Ishikawa (cell line): Measurements from ENCODE around the gene EMX1.

Experiments
- CEBPB ChIP-seq: IDR thresholded peaks from 2 replicates; pipeline ENCODE4 v1.6.1; 2012
- CREB1 ChIP-seq: IDR thresholded peaks from 2 replicates; pipeline ENCODE4 v1.6.1; 2012; ENCODE audit warnings: low read depth
- EGR1 ChIP-seq: IDR thresholded peaks from 2 replicates; pipeline ENCODE4 v1.6.1; 2012
- EP300 ChIP-seq: IDR thresholded peaks from 2 replicates; pipeline ENCODE4 v1.6.1; 2012; ENCODE audit warnings: borderline replicate concordance
- FOXM1 ChIP-seq: IDR thresholded peaks from 2 replicates; pipeline ENCODE4 v1.6.1; 2012; ENCODE audit warnings: low read depth, borderline replicate concordance
- MAX ChIP-seq: IDR thresholded peaks from 2 replicates; pipeline ENCODE4 v1.6.1; 2012
- NFIC ChIP-seq: IDR thresholded peaks from 2 replicates; pipeline ENCODE4 v1.6.1; 2012
- RAD21 ChIP-seq: IDR thresholded peaks from 2 replicates; pipeline ENCODE4 v1.6.1; 2012; ENCODE audit warnings: low read depth
- TAF1 ChIP-seq: IDR thresholded peaks from 2 replicates; pipeline ENCODE4 v1.6.1; 2012; ENCODE audit warnings: low read depth, mild to moderate bottlenecking
- TCF12 ChIP-seq: IDR thresholded peaks from 2 replicates; pipeline ENCODE4 v1.6.1; 2012; ENCODE audit warnings: low read depth
- TEAD4 ChIP-seq: IDR thresholded peaks from 2 replicates; pipeline ENCODE4 v1.6.1; 2012
- YY1 ChIP-seq: IDR thresholded peaks from 2 replicates; pipeline ENCODE4 v1.6.1; 2012; ENCODE audit warnings: low read depth
- ZBTB7A ChIP-seq: IDR thresholded peaks from 2 replicates; pipeline ENCODE4 v1.6.1; 2012; ENCODE audit warnings: low read depth
- TF ChIP-seq, protein P1 (sequence below): IDR thresholded peaks from 2 replicates; pipeline ENCODE4 v1.6.1; 2012
- TF ChIP-seq, protein P2 (sequence below): IDR thresholded peaks from 2 replicates; pipeline ENCODE4 v1.6.1; 2012; ENCODE audit warnings: low read depth, mild to moderate bottlenecking

Gene EMX1

DNA sequence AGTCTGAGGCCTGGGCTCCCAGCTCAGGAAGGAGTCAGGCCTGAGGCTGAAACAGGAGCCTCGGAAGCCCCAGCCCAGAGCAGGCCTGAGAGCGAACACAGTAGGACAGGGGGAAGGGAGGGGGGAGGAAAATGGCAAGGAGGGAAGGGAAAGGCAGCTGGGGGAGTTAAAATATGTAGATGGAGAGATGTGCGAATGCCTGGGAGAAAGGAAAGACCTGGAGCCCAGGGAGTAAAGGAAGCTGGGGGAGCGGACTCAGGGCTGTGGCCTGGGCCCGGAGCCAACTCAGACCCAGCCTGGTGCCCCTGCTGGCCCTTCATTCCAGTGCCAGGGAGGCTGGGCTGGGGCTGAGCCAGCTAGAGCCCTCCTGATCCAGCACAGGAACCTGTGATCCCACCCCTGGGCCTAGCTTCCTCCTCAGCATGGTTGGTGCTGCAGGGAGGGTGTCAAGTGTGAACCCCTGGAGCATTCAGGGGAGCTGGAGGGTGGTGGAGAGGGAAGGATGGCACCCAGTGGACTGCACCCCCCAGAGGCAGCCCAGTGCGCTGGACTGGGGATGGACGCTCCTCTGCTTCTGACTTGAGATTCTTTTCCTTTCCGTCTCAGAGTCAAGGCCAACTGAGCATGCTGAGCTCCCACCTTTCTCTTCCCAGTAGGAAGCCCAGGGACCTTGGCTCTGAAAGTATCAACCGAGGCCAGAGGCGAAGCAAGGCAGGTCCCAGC lies 46.3 kb downstream of the EMX1 start:
- no peak for TF ChIP-seq CEBPB
- TF ChIP-seq NFIC = peak; percentile 36; the same call in 1 of the 2 replicates

DNA sequence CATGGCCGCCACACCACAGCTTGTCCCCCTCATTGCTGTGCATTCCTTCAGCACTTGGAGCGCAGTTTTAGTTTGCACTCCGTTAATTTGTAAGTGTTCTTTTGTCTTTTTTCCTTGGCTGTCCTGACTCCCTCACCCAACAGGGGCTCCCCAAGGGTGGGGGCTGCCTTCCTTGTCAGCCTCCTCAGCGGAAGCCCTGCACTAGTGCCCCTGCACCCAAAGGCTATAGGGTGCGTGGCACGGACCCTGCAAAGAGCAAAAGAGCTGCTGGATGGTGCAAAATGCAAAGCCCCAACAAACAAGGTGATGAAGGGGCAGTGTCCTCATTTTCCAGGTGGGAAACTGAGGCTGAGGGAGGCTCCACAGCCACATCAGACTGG lies 46.8 kb downstream of the EMX1 start:
- TF ChIP-seq CREB1 = no peak
- TF ChIP-seq NFIC = no peak
- TF ChIP-seq, protein P1, sequence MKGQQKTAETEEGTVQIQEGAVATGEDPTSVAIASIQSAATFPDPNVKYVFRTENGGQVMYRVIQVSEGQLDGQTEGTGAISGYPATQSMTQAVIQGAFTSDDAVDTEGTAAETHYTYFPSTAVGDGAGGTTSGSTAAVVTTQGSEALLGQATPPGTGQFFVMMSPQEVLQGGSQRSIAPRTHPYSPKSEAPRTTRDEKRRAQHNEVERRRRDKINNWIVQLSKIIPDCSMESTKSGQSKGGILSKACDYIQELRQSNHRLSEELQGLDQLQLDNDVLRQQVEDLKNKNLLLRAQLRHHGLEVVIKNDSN = no peak
- no peak for TF ChIP-seq TEAD4
- no peak for TF ChIP-seq CEBPB
- no peak for TF ChIP-seq TCF12
- TF ChIP-seq, protein P2, sequence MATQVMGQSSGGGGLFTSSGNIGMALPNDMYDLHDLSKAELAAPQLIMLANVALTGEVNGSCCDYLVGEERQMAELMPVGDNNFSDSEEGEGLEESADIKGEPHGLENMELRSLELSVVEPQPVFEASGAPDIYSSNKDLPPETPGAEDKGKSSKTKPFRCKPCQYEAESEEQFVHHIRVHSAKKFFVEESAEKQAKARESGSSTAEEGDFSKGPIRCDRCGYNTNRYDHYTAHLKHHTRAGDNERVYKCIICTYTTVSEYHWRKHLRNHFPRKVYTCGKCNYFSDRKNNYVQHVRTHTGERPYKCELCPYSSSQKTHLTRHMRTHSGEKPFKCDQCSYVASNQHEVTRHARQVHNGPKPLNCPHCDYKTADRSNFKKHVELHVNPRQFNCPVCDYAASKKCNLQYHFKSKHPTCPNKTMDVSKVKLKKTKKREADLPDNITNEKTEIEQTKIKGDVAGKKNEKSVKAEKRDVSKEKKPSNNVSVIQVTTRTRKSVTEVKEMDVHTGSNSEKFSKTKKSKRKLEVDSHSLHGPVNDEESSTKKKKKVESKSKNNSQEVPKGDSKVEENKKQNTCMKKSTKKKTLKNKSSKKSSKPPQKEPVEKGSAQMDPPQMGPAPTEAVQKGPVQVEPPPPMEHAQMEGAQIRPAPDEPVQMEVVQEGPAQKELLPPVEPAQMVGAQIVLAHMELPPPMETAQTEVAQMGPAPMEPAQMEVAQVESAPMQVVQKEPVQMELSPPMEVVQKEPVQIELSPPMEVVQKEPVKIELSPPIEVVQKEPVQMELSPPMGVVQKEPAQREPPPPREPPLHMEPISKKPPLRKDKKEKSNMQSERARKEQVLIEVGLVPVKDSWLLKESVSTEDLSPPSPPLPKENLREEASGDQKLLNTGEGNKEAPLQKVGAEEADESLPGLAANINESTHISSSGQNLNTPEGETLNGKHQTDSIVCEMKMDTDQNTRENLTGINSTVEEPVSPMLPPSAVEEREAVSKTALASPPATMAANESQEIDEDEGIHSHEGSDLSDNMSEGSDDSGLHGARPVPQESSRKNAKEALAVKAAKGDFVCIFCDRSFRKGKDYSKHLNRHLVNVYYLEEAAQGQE = no peak
- no peak for TF ChIP-seq EP300
- TF ChIP-seq FOXM1 = no peak

- TF ChIP-seq, protein P1 = no peak
- TF ChIP-seq ZBTB7A = no peak
- TF ChIP-seq TAF1 = no peak
- no peak for TF ChIP-seq RAD21
Measured at GRCh38 chr2:72965016-72965415, 47.7 kb downstream of the EMX1 start.

- TF ChIP-seq, protein P2 = no peak
- TF ChIP-seq FOXM1 (no peak), CREB1 (no peak), TCF12 (no peak), CEBPB (no peak), RAD21 (no peak), EP300 (no peak), TEAD4 (no peak)
- TF ChIP-seq, protein P1 = no peak
Measured at GRCh38 chr2:72965770-72966450, 48.6 kb downstream of the EMX1 start.

- TF ChIP-seq TAF1 = no peak
- no peak for TF ChIP-seq TEAD4
Measured at GRCh38 chr2:72968286-72968685, 51.0 kb downstream of the EMX1 start.

DNA sequence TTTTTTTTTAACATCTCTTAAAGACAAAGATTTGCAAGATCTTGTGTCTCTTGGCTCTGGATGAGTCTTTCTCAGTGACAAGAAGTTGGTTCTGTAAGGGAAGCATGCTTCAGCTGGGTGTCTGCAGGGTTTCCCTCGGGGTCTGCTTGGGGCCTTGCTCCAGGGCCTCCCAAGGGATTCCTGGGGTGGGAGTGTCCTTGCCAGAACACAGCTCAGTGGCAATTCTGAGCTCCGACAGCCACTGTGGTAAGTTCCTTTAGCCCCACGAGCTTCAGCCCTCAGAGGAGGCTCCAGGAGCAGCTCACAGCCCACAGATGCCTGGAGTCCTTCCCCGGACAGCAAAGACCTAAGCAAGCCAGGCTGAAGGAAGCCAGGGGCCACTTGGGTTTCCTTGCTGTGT lies 52.4 kb downstream of the EMX1 start:
- TF ChIP-seq YY1 = no peak
- TF ChIP-seq, protein P2 = no peak
- TF ChIP-seq EP300 = no peak
- no peak for TF ChIP-seq MAX
- no peak for TF ChIP-seq TEAD4
- no peak for TF ChIP-seq NFIC
- no peak for TF ChIP-seq CEBPB
- no peak for TF ChIP-seq TCF12
- TF ChIP-seq CREB1 = no peak
- TF ChIP-seq, protein P1 = no peak
- no peak for TF ChIP-seq FOXM1
- no peak for TF ChIP-seq EGR1
- TF ChIP-seq ZBTB7A = no peak
- TF ChIP-seq RAD21 = no peak
- TF ChIP-seq TAF1 = no peak
